Measurements from ENCODE around the gene SLC10A4. TPM values are rescaled to one million over a fixed set of nuclear protein-coding genes. Genes with fewer than 3 reads are reported as not detected.
A peak's percentile ranks its signal among the peaks of the same experiment; 100 is the strongest.

Gene SLC10A4
- total and polyA plus RNA-seq, 12 donors = 0.10 to 0.61 (median 0.22) TPM; not detected in 1

- Histone ChIP-seq H3K4me1 (peaks cover 0 to 13% (median 3%) of the 10 kb centered on the region in 9 donors), H3K27ac (no peak overlapping the region), H3K36me3 (no peaks in the 10 kb centered on the region), H3K4me3 (peak overlapping the region in 1 of 10 donors; percentile 46), H3K27me3 (peaks cover 0 to 93% (median 77%) of the 10 kb centered on the region in 7 donors), H3K9me3 (no peaks in the 10 kb centered on the region)
- DNase-seq = no peak
- WGBS, 2 donors = 37 to 39% methylated on average over 22 of the region's 22 CpGs
- TF ChIP-seq, protein P1, sequence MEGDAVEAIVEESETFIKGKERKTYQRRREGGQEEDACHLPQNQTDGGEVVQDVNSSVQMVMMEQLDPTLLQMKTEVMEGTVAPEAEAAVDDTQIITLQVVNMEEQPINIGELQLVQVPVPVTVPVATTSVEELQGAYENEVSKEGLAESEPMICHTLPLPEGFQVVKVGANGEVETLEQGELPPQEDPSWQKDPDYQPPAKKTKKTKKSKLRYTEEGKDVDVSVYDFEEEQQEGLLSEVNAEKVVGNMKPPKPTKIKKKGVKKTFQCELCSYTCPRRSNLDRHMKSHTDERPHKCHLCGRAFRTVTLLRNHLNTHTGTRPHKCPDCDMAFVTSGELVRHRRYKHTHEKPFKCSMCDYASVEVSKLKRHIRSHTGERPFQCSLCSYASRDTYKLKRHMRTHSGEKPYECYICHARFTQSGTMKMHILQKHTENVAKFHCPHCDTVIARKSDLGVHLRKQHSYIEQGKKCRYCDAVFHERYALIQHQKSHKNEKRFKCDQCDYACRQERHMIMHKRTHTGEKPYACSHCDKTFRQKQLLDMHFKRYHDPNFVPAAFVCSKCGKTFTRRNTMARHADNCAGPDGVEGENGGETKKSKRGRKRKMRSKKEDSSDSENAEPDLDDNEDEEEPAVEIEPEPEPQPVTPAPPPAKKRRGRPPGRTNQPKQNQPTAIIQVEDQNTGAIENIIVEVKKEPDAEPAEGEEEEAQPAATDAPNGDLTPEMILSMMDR (IDR thresholded peaks at IDR 0.05) = no peak
- no peak for ATAC-seq
- intact Hi-C loops (cut with DNase I) = no loop called here
Measured at GRCh38 chr4:48484494-48485168, 1.5 kb downstream of the SLC10A4 start.

- 21 to 22% methylated on average over 14 of the region's 14 CpGs for WGBS, 2 donors
- Histone ChIP-seq H3K9me3 (no peaks in the 10 kb centered on the region), H3K27ac (no peak overlapping the region), H3K4me1 (peaks cover 0 to 12% (median 8%) of the 10 kb centered on the region in 9 donors), H3K27me3 (peaks cover 8 to 77% (median 70%) of the 10 kb centered on the region in 7 donors), H3K4me3 (peak overlapping the region in 9 of 10 donors; percentile 14 to 54 (median 42)), H3K36me3 (no peaks in the 10 kb centered on the region)
- intact Hi-C loops (cut with DNase I) = no loop called here
- TF ChIP-seq, protein P1 (IDR thresholded peaks at IDR 0.05) = no peak
- ATAC-seq (no peak), DNase-seq (no peak)
Measured at GRCh38 chr4:48489683-48490011, 6.5 kb downstream of the SLC10A4 start.

GRCh38 chr4:48490012-48490679 lies 7.0 kb downstream of the SLC10A4 start, which contains the start of gene ZAR1:
Gene ZAR1 (plus strand): TSS chr4:48490252. CDS start chr4:48490292, 40 bp downstream.
- TF ChIP-seq, protein P1 (IDR thresholded peaks at IDR 0.05) = no peak
- DNase-seq (peak in 1 of 2 donors; percentile 17), ATAC-seq (peak in 3 of 8 donors; percentile 41 to 53 (median 49))
- H3K4me3 ChIP-seq = peak within 1 kb of the TSS; percentile 14 to 54 (median 38)
- peaks cover 8 to 72% (median 65%) of the 10 kb centered on the region in 7 donors for H3K27me3 ChIP-seq
- no peaks in the 10 kb centered on the region for H3K9me3 ChIP-seq
- no peaks in the 10 kb centered on the region for H3K36me3 ChIP-seq
- peaks cover 0 to 12% (median 8%) of the 10 kb centered on the region in 9 donors for H3K4me1 ChIP-seq
- H3K27ac ChIP-seq = no peak within 1 kb of the TSS
- WGBS, 2 donors = 1 to 2% methylated on average over 64 to 80 of the region's 80 CpGs
- intact Hi-C loops (cut with DNase I) = no loop called here

GRCh38 chr4:48490680-48491513 lies 7.8 kb downstream of the SLC10A4 start:
- DNase-seq (no peak), ATAC-seq (peak in 2 of 8 donors; percentile 33 to 41)
- Histone ChIP-seq H3K4me3 (peak overlapping the region in 7 of 10 donors; percentile 31 to 54 (median 42)), H3K9me3 (no peaks in the 10 kb centered on the region), H3K36me3 (peaks cover 0 to 2% (median 0%) of the 10 kb centered on the region in 9 donors), H3K4me1 (peaks cover 0 to 12% (median 8%) of the 10 kb centered on the region in 9 donors), H3K27ac (no peak overlapping the region), H3K27me3 (peaks cover 8 to 65% (median 59%) of the 10 kb centered on the region in 7 donors)
- intact Hi-C loops (cut with DNase I) = no loop called here
- WGBS, 2 donors = 5% methylated on average over 94 to 104 of the region's 104 CpGs
- TF ChIP-seq, protein P1 (IDR thresholded peaks at IDR 0.05) = no peak

Data from heart right ventricle (tissue), 16 donors.